ENCODE results near the gene CD2BP2.
A peak's percentile ranks its signal among the peaks of the same experiment; 100 is the strongest.
"Not testable (repeated sequence)": the region's sequence is repeated elsewhere in the genome, so short reads cannot be mapped to it uniquely, and the experiment has no call there.

The CD2BP2 gene

DNA sequence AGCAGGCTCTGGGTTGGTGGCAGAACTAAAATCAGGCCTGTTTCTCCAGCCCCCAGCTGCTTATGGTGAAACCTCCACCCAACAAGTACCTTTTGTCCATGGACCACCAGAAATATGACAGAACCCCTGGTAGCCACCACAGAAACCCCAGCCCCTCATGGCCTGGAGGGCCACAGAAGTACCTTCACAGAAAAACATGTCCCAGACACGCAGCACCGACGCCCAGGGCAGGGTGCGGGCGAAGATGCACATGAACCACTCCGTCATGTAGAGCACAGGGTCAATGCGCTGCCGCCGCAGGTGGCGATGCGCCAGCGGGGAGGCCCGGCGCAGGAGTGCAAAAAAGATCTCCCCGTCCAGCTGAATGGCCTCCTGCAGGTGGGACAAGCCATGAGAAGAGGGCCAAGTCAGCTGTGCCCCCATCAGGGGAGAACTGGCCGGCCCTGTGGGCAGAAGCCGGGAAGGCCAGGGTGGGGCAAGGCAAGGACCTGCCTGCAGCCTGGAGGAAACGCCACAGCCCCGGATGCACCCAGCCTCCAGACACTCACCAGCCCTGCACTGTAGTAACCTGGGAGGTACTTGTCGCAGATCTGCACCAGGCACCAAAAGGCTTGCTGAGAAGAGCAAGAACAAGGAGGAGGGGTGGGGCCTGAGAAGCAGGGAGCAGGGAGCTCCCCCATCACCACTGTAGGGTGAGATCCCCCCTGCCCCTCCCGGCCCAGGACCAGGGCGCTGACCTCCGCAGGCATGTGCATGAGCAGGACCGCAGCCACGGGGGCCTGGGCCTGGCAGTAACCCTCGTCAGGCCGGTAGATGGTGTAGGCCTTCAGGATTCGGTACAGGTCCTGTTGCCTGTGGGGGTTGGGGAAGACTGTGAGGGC lies 4.1 kb upstream of the CD2BP2 start:
- no peak for DNase-seq (ENCODE audit: low read depth)

DNA sequence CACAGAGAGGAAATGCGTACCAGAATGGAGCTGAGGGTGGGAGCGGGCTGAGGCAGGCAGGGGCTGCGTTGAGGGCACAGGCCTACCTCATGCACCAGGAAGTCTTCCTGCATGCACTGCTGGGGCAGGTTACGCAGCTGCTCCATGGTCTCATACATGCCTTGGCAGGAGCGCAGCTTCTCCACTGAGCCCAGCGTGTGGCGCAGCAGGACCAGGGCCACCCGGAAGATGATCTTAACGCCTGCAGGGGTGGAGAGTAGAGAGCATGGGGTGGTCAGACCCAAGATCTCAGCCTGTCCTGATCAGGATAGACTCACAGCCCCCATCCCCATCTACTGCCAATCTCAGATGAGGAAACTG lies 3.4 kb upstream of the CD2BP2 start:
- DNase-seq (ENCODE audit: low read depth) = no peak

DNA sequence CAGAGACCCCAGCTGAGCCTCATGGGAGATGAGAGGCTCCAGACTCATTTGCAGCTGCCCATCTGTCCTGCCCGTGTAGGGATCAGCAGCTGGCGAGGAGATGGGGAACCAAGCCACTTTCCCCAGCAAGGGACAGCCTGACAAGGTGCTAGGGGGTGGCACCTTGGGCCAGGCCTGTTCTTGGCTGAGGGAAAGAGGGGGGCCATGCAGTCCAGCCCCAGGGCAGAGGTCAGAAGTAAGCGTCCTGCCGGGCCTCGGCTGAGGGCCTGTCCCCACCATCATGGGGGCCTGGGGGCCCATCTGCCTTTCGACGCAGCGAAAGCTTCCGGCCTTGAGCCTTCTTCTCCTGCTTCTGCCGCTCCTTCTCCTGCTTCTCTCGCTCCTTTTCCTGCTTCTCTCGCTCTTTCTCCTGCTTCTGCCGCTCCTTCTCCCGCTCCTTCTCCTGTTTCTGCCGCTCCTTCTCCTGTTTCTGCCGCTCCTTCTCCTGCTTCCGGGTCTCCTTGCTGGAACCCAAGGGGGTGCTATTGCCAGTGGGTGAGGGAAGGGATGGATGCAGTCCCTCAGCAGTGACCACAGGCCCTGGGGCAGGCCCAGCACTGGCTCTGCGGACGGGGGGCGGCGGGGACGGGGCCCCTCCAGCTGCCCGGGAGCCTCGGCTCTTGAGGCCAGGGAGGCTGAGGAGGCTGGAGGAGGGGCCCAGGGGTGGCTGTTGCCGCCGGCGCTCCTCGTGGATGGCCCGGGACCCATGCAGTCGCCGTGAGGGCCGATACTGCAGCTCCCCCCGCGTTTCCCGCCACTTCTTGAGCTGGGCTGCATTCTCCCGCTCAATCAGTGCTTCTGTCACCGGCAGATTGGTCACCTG lies 2.8 kb upstream of the CD2BP2 start:
- DNase-seq (ENCODE audit: low read depth) = no peak

DNA sequence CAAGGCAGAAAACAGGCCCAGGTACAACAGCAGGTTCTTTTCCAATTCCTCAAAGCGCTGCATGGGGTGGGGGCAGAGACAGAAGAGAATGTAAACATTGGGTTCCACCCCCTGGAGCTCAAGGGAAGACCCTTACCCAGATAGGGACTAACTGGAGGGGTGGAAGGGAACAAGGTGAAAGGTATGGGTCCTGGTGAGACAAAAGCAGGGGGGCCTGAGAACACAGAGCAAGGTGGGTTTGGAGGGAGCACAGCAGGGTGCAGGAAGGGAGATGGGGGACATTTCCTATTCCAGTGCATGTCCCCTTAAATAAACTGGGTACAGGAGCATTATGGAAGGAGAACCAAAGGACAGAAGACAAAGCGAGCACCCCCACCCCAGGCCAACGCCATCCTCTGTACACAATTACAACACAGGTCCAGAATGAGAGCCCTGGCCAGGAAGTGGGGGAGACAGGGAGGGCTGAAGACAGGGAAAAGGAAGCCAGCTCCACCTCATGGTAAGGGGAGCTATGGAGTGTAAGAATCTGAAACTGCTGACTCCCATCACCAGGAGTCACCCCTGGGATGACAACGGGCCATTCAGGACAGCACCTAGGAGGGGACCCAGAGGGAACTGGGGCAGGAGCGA lies 2.1 kb upstream of the CD2BP2 start:
- DNase-seq (ENCODE audit: low read depth) = no peak

DNA sequence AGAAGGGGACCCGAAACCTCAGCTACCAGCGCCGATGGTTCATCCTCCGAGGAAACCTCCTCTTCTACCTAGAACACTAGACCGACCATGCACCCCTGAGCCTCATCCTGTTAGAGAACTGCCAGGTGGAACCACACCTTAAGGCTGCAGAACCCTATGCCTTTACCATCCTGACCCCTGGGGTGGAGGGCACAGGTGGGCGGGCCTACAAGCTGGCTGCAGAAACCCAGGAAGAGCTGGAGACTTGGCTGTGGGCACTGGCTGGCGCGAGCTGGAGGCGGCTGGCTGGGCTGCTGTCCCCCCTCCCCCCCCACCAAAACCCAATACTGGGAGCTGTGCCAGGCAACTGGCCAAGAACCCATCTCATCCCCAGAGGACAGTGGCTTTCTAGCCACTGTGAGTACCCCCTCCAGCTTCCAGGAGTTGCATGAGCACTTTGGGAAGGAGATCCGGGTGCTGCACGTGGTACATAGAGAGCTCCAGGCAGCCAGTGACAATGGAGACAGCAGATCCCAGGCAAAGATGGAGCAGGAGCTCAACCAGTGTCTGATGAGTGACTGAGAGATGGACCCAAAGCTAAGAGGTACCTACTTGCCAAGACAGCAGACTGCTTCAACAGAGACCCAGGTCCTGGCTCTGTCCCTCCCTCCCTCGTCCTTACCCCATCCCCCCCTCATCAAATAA lies 1.4 kb upstream of the CD2BP2 start:
- DNase-seq (ENCODE audit: low read depth) = no peak

DNA sequence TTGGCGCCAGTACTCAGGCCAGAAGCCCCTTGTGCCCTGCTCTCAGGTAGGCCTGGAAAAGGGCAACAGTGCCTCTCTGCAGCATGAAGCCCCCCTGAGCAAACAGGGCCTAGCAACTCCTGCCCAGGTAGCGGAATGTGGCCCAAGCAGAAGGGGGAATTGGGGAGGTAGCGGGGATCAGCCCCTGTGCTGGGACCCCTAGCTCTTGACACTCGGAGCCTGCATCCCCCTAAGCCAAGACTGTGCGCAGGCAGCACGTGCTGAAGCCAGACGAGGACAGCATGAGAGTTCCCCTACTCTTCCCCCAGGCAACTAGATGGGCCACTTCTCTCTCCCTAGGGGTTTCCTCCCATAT lies 823 bp upstream of the CD2BP2 start:
- DNase-seq (ENCODE audit: low read depth) = no peak

DNA sequence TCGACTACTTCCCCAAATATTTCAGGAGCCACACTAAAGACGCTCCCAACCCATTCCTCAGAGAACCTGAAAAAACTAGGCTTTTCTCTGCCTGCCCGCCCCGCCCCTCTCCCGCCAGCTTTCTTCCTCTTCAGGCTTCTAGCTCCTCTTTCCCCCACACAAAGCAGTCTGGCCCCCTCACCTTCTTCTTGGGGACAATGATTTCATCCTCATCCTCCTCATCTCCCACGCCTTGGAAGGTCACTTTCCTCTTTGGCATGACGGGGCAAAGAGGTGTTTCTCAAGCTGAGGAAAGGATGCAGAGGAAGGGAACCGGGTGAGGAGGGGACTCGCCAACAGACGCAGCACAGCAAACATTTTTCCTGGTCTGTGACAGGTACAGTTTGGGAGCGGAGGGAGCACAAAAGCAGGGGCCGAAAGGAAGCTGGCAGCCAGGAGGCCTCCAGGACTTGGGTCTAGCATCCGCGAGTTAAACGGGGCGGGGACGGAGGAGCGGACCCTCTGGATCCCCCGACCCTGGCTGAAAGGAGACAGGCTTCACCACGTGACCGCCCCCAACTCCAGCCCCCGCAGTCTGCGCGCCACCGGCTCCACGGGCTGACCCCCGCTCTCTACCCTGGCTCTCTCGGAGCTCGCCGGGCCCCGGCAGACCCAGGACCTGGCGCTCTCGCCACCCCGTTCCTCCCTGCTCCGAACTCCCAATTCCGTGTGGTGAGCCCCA lies 525 bp downstream of the CD2BP2 start:
- no peak for DNase-seq (ENCODE audit: low read depth)

DNA sequence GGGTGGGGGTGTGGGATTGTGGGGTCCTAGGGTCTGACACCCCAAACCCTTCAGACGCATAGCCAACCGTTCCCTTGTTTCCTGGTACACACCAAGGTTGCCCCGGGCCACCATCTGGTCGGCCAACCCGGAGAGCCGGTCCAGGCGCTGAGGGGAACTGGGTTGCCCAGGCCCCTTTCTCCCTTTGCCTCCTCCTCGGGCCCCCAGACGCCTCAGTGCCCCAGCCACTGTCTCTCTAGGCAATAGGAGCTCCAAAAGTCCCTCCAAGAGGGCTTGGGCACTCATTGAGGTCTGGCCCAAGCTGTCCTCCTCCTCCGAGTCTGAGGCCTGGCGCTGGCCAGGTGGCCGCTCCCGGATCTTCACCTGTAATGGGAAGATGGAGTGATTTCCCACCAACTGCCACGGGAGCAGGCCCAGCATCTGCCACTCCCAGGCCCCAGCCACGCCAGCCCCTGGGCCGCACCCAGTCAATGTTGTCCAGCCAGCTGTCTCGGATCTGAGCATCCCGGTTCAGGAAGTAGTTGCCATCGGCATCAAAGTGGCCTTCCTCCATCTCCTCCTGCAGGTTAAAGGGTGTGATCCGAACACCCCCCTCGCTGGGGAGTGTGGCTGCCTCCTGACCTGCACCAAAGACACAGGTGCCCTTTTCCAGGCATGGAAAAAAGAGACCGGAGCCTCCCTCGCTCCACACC lies 1.5 kb downstream of the CD2BP2 start:
- DNase-seq (ENCODE audit: low read depth) = no peak

DNA sequence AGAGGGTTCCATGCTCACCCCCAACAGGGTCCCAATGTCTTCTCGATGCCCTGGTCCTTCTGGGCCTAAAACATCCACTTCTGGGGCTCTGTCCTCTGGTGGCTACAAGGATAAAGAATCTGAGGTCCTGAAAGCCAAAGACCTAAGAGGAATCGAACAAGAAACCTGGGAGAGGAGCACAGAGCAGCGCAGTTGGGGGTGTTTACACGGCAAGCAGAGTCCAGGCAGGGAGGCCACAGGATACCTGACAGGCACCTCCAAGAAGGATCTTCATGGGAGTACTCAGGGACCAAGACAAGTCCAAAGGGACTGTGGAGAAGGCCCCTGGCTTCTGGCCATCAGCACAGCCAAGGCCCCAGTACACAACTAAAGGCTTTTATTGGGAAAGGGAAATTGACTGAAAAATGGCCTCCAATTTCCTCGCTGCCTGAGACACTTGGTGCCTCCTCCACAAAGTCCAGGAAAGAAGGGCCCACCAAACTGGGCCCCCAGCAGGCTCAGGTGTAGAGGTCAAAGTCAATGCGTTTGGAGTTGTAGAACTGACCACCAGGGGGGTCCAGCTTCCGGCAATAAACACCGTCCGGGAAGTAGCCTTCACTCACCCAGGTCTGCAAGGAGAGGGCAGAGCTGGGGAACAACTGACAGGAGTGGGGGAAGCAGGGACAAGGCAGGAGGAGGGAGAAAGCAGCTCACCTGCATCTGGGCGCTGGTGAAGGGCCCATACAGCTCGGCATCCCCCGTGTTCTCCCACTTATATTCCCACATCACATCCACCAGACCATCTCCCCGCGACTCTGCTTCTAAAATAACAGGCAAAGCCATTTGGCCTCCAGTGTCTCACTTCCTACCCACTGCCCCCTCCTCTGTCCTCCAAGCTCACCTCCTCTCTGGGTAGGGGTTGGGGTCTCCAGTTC lies 2.4 kb downstream of the CD2BP2 start:
- no peak for DNase-seq (ENCODE audit: low read depth)

DNA sequence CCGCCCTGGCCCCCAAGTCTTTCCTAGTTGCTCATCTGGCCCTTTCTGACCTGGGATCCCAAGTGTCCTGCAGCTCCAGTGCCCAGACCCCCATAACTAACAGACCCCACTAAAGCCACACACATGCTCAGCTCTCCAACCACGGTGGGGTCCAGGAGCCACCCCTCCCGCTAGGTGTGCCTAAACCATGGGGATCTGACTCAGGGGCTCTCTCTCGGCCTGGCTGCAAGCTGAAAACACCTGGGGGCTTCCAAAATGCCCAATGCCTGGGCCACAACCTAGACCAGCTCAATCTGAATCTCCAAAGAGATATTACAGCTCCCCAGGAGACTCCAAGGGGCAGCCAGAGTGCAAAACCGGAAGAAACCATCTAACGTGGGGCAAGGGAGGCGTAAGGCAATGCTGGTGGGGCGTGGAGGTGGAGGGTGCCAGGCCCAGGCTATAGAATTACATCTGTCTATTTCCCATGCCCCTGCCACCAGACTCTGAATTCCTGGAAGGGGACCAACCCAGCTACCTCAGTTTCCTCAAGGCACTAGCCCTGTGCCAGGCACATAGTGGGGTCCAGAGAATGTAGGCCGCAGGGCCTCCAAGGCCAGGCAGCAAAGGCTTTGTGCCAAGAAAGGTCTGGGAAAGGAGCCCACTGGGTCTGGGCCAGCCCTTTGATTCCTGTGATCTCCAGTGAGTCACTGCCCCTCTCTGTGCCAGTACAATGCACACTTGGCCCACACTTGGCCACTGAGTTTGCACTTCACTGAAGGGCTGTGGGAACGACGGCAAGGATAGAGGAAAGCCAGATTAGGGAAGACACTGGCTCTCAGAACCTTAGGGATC lies 3.3 kb downstream of the CD2BP2 start:
- peak; percentile 89 for DNase-seq (ENCODE audit: low read depth)

DNA sequence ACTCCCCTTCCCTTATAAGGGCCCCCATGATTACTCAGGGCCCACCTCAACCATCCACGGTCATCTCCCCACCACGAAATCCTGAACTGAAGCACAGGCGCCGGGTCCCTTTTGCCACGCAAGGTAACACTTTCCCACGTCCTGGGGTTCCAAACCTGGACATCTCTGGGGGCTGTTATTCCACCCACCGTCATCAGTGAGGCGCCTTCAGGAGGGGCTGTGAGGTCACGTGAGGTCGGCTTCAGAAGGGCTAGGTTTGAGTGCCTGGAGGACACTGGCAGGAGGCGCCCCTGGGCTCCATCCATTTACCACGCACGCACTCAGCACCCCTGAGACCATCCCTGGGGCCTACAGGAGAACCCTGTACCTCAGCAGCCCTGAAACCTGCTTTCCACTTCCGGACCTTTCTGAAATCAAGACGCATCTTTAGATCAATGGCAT lies 4.1 kb downstream of the CD2BP2 start:
- no peak for DNase-seq (ENCODE audit: low read depth)

DNA sequence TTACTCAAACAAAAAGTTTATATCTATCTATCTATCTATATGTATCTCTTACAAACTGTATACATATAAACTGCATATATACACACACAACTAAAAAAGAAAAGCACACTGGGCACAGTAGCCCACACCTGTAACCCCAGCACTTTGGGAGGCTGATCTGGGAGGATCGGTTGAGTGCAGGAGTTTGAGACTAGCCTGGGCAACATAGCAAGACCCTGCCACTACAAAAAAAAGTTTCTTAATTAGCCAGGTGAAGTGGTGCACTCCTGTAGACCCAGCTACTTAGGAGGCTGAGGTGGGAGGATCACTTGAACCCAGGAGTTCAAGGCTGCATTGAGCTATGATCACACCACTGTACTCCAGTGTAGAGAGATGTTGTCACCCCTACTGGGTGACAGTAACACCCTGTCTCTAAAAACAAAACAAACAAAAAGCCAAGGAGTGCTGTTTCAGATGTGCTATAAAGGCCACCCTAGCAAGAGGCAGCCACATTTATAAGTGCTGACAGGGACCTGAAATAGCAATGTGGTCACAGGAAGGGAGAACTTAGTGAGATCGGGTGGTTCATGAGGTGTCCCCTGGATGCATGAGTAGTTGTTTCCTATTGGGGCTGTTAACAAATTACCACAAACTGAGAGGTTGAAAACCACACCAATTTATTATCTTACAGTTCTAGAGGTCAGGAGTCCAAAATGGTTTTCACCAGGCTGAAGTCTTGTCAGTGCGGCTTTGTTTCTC lies 4.8 kb downstream of the CD2BP2 start:
- DNase-seq (ENCODE audit: low read depth) = no peak

DNA sequence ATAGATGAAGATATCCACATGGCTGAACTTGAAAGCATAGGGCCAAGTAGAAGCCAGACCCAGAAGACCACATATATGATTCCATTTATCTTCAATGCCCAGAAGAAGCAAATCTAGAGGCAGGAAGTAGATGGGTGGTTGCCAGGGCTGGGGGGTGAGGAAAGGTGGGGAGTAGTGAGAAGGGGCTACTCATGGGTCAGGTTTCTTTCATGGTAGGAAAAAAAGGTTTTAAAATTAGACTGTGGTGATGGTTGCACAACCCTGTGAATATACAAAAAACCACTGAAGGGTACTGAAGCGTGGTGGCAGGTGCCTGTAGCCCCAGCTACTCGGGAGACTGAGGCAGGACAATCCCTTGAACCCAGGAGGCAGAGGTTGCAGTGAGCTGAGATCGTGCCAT lies 5.4 kb downstream of the CD2BP2 start:
- DNase-seq (ENCODE audit: low read depth) = no peak

DNA sequence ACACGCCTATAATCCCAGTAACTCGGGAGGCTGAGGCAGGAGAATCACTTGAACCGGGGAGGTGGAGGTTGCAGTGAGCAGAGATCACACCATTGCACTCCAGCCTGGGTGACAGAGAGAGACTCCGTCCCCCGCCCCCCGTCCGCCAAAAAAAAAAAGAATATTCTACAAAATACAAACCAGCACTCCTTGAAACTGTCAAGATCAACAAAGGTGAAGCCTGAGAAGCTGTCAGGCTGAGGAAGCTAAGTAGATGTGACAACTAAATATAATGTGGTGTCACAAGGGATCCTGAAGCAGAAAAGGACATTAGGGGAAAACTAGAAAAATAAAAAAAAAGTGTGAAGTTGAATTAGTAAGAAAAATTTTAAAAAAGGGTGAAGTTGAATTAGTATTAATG lies 6.2 kb downstream of the CD2BP2 start:
- DNase-seq (ENCODE audit: low read depth) = no peak

DNA sequence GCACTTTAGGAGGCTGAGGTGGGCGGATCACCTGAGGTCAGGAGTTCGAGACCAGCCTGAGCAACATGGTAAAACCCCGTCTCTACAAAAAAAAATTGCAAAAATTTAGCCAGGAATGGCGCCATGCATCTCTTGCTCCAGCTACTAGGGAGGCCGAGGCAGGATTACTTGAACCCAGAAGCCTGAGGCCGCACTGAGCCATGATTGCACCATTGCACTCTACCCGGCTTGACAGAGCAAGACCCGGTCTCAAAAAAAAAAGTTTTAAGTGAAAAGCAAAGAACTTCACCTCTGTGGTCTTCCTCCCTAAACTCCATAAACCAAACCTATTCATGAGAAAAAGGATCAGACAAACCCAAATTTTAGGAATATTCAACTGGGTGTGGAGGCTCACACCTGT lies 7.0 kb downstream of the CD2BP2 start:
- DNase-seq (ENCODE audit: low read depth) = no peak

DNA sequence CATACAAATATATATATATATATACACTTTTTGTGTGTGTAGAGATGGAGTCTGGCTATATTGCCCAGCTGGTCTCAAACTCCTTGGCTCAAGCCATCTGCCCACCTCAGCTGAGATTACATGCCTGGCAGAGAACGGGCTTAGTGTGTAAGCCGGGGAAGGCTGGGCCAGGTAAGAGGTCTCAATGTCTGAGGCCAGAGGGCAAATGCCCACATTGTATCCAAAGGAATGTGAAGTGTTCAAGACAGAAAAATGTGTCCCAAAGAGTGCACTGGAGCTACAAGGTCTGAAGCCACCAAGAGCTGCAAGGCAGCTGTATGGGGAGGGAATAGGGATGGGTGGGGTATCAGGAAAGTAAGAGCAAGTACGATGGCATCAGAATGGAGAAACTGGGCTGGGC lies 8.8 kb downstream of the CD2BP2 start:
- no peak for DNase-seq (ENCODE audit: low read depth)

DNA sequence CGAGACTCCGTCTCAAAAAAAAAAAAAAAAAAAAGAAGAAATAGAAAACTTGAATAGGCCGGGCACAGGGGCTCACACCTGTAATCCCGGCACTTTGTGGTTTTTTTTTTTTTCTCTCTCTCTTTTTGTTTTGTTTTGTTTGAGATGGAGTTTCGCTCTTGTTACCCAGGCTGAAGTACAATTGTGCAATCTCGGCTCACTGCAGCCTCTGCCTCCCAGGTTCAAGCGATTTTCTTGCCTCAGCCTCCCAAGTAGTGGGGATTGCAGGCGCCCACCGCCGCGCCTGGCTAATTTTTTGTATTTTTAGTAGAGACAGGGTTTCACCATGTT lies 11.7 kb downstream of the CD2BP2 start:
- not testable (repeated sequence) for DNase-seq (ENCODE audit: low read depth)

DNA sequence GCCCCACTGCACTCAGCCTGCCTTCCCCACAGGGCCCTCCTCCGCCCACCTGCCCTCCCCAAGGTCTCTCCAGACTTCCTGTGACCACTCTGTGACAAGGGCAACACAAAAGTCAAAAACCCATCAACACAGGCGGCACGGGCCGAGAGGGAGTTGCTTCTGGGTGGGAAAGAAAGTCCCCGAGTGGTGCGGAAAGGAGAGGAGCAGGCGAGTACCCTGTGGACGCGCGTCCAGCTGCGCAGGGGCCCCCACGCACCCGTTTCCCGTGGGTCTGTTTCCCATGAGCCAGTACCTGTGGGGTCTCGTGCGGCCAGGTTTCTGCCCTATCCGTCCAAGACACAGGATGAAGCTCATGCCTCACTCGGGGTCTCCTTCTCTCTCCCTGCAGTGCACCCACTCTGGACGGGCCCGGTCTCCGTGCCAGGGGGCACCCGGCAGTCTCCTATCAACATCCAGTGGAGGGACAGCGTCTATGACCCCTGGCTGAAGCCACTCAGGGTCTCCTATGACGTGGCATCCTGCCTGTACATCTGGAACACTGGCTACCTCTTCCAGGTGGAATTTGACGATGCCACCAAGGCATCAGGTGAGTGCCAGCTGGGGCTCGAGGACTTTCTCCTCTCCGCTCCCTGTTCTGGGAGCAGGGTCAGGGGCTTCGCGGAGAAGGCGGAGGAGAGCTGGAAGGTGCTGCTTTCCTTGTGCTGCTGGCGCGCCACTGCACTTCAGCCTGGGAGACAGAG lies 12.2 kb downstream of the CD2BP2 start:
- DNase-seq (ENCODE audit: low read depth) = no peak

Measured in GM04504 (cell line).